Breast epithelium (tissue), 3 donors: ENCODE results near the gene SPRR5.

Experiments used
- POLR2AphosphoS5 ChIP-seq, 3 donors: sonication (generic); formaldehyde crosslinking; IDR thresholded peaks; one replicate each; pipeline ENCODE4 v1.6.1; 2017; ENCODE audit warnings: antibody characterized with exemption in 3 of 3
- TF ChIP-seq, protein P1 (sequence below), 3 donors: fragments of 450-650 bp; IDR thresholded peaks; one replicate each; pipeline ENCODE4 v1.5.1; 2016 to 2017; ENCODE audit warnings: antibody characterized with exemption in 3 of 3, mild to moderate bottlenecking in 3 of 3, moderate library complexity in 3 of 3

GRCh38 chr1:152964536-152964935, 17.5 kb downstream of the SPRR5 start:
- TF ChIP-seq, protein P1, sequence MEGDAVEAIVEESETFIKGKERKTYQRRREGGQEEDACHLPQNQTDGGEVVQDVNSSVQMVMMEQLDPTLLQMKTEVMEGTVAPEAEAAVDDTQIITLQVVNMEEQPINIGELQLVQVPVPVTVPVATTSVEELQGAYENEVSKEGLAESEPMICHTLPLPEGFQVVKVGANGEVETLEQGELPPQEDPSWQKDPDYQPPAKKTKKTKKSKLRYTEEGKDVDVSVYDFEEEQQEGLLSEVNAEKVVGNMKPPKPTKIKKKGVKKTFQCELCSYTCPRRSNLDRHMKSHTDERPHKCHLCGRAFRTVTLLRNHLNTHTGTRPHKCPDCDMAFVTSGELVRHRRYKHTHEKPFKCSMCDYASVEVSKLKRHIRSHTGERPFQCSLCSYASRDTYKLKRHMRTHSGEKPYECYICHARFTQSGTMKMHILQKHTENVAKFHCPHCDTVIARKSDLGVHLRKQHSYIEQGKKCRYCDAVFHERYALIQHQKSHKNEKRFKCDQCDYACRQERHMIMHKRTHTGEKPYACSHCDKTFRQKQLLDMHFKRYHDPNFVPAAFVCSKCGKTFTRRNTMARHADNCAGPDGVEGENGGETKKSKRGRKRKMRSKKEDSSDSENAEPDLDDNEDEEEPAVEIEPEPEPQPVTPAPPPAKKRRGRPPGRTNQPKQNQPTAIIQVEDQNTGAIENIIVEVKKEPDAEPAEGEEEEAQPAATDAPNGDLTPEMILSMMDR (IDR thresholded peaks at IDR 0.05): no peak
- TF ChIP-seq POLR2AphosphoS5 (IDR thresholded peaks at IDR 0.05): no peak
